HG03064 (cell line): ENCODE measurements around the gene PTPN13.
"Not testable (repeated sequence)": the region's sequence is repeated elsewhere in the genome, so short reads cannot be mapped to it uniquely, and the experiment has no call there.

Experiments
- ATAC-seq: cut with Tn5 transposase; IDR thresholded peaks from one replicate; pipeline ENCODE4 v1.9.1; 2021; ENCODE audit warnings: low read depth; ENCODE audit not compliant: unreplicated experiment

Gene PTPN13

GRCh38 chr4:86688026-86688425 is 93.9 kb downstream of the PTPN13 start:
- ATAC-seq: no peak

- ATAC-seq: no peak
These were observed 110.5 kb downstream of the PTPN13 start for GRCh38 chr4:86704601-86705000.

- no peak for ATAC-seq
These were observed 112.9 kb downstream of the PTPN13 start for GRCh38 chr4:86706923-86707597.

- no peak for ATAC-seq
These were observed 123.5 kb downstream of the PTPN13 start for GRCh38 chr4:86717651-86718050.

- ATAC-seq: no peak
These were observed 124.0 kb downstream of the PTPN13 start for GRCh38 chr4:86718152-86718551.

DNA sequence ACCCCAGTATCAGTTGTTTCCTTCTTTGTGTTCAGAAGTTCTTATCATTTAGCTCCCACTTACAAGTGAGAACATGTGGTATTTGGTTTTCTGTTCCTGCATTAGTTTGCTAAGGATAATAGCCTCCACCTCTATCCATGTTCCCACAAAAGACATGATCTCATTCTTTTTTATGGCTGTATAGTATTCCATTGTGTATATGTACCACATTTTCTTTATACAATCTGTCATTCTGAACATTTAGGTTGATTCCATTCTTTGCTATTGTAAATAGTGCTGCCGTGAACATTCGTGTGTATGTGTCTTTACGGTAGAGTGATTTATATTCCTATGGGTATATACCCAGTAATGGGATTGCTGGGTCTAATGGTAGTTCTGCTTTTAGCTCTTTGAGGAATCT is 125.0 kb downstream of the PTPN13 start:
- not testable (repeated sequence) for ATAC-seq

DNA sequence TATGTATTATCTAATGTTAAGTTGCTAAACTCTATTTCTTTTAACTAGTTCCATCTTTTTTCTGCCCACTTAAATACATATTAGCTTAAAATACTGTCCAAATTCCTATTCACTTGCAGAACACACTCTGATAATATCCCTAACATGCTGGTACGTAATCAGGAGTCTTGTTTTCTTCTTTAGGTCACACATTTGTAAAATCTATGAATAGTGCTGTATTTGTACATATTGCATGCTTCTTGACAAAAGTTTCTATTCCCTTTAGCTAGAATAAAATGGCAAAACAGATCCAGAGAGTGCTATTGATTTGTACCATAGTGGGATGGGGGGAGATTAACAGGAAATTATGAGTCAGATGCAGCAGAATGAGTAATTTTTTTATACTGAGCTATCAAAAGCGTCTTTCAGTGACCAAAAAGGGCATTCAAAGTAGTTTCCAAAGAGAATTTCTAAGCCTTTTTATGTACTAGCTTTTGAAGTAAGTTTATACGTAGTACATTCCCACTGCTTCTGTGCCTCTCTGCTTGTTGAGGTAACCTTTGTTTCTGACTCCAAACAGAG is 126.5 kb downstream of the PTPN13 start:
- no peak for ATAC-seq

DNA sequence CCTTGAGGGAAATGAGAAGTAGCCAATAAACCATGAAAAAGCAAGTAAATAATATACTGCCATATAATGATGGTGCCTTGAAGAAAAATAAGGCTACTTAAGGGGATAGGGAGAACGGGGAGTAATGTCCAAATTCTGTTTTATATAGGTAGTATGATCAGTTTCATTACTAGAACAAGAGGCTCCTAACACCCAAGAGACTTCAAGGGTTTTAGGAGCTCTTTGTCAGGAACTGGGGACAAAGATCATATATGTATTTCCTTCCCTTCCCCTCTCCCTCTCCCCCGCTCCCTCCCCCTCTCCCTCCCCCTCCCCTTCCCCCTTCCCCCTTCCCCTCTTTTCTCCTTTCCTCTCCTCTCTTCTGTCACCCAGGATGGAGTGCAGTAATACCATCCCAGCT is 127.3 kb downstream of the PTPN13 start:
- no peak for ATAC-seq

- ATAC-seq: no peak
These were observed 136.2 kb downstream of the PTPN13 start for GRCh38 chr4:86730310-86730709.

DNA sequence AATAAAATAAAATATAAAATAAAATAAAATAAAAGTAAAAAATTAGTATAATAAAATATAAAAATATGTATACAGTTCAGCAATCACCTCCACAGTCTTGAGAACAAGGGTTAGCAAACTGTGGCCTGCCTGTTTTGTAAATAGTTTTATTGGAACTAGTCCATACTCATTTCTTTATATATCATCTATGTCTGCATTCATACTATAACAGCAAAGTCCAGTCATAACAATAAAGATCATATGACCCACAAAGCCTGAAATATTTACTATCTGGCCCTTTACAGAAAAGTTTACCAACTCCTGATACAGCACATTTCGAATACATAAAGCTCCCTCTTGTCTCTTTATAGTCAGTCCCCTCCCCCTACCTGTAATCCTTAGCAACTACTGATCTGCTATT is 143.1 kb downstream of the PTPN13 start:
- ATAC-seq: no peak

DNA sequence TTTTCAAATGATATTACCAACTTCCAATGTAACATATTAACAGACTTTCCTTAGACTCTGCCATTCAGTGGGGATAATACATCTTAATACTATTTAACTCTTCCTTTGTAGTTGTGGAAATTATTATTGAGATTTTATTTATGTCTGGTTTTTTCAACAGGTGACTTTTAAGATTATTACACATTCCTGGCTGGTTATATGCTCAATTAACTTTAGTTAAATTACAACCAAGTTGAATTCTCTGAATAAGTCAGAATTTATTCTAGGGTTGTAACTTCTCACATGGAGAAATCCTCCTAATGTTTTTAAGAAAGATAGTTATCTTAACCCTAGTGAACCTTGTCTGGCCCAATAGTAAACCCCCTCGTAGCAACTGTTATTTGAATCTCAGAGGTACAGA is 147.7 kb downstream of the PTPN13 start:
- ATAC-seq: no peak

- no peak for ATAC-seq
These were observed 150.5 kb downstream of the PTPN13 start for GRCh38 chr4:86744570-86744969.

- ATAC-seq: no peak
These were observed 155.0 kb downstream of the PTPN13 start for GRCh38 chr4:86749121-86749520.

DNA sequence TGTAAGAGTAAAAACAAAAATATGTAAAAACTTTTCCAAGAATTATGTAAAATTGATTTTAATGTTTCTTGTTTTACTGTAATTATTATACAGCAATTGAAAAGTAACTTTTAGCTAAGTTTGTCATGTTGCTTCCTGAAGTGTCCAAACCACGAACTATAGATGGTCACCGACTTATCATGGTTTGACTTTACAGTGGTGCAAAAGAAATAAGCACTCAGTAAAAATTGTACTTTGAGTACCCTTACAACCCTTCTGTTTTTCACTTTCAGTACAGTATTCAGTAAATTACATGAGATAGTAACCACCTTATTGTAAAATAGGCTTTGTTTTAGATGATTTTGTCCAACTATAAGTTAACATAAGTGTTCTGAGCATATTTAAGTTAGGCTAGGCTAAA is 161.3 kb downstream of the PTPN13 start:
- no peak for ATAC-seq

GRCh38 chr4:86757468-86757867 is 163.4 kb downstream of the PTPN13 start:
- no peak for ATAC-seq

- no peak for ATAC-seq
These were observed 165.2 kb downstream of the PTPN13 start for GRCh38 chr4:86759298-86759697.

- ATAC-seq: no peak
These were observed 168.5 kb downstream of the PTPN13 start for GRCh38 chr4:86762649-86763048.

- no peak for ATAC-seq
These were observed 175.7 kb downstream of the PTPN13 start for GRCh38 chr4:86769794-86770193.

DNA sequence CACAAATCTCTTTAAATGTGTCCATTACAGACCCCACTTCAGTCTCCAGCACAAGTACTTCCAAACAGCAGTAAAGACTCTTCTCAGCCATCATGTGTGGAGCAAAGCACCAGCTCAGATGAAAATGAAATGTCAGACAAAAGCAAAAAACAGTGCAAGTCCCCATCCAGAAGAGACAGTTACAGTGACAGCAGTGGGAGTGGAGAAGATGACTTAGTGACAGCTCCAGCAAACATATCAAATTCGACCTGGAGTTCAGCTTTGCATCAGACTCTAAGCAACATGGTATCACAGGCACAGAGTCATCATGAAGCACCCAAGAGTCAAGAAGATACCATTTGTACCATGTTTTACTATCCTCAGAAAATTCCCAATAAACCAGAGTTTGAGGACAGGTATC is 177.0 kb downstream of the PTPN13 start:
- ATAC-seq: no peak

GRCh38 chr4:86775061-86775460 is 180.9 kb downstream of the PTPN13 start:
- ATAC-seq: no peak

DNA sequence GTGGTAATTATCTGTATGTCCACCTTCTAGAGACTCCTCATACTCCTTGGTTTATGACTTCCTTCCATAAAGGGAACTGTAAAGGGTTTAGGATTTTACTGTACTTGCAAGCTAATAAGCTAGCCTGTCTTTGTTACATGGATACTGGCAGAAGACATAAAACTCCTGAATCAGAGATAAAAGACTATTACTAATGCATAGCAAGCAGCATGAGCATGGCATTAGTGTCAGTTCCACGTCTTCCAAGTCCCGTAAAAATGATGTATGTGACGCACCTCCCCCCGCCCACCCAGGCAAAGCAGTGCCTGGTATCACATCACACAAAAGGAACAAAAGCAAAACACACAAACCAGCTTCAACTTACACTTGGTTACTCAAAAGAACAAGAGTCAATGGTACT is 184.1 kb downstream of the PTPN13 start:
- no peak for ATAC-seq

- ATAC-seq: no peak
These were observed 194.7 kb downstream of the PTPN13 start for GRCh38 chr4:86788826-86789225.

- ATAC-seq: no peak
These were observed 197.0 kb downstream of the PTPN13 start for GRCh38 chr4:86791126-86791525.
